A549 (cell line): Measurements from ENCODE around the gene ADAD2. TPM values are rescaled to one million over a fixed set of nuclear protein-coding genes. Genes with fewer than 3 reads are reported as not detected.
"Not testable (repeated sequence)": the region's sequence is repeated elsewhere in the genome, so short reads cannot be mapped to it uniquely, and the experiment has no call there.

Experiments
- ATAC-seq, 2 experiments: fragments of 200-7000 bp in 1 of 2; fragments of >200 bp in 1 of 2; cut with Nextera tagmentation in 1 of 2; cut with Tn5 transposase in 1 of 2; 3 replicates each; pipeline versions ENCODE4 v1.8.0 to v1.9.1; 2018 to 2020; ENCODE audit warnings: mild to moderate bottlenecking in 1 of 2, moderate library complexity in 1 of 2
- CTCF ChIA-PET: fragments of 300-600 bp; sonication (Branson Sonifier 250); formaldehyde crosslinking; extraction: SDS; loops from one replicate; lab custom pipeline; 2021; ENCODE audit warnings: antibody characterized with exemption, inconsistent platforms; lab: Yijun Ruan, JAX
- POLR2A ChIA-PET: fragments of 350-600 bp; formaldehyde crosslinking; extraction: SDS; loops from one replicate; lab custom pipeline; 2021; ENCODE audit warnings: antibody characterized with exemption, inconsistent platforms; lab: Yijun Ruan, JAX
- DNase-seq, 2 experiments: peaks; one replicate each; pipeline versions ENCODE4 v3.0.0 to v3.0.0-alpha.2; 2011 to 2016; ENCODE audit warnings: low read depth in 1 of 2, low spot score in 1 of 2
- FAIRE-seq: peaks from 2 replicates; lab custom pipeline; 2011; peaks lifted over from hg19 to GRCh38; lab: Jason Lieb, UNC
- H3K27ac ChIP-seq, 2 experiments: fragments of >200 bp; sonication (Bioruptor Twin); formaldehyde crosslinking; 3 replicates each; pipeline ENCODE4 v1.5.1; 2016 to 2017
- H3K4me1 ChIP-seq: fragments of >200 bp; sonication (Bioruptor Twin); formaldehyde crosslinking; 3 replicates; pipeline ENCODE4 v1.6.1; 2016
- H3K4me2 ChIP-seq: fragments of >200 bp; sonication (Bioruptor Twin); formaldehyde crosslinking; 3 replicates; pipeline ENCODE4 v1.6.1; 2016
- H3K4me3 ChIP-seq: fragments of >200 bp; sonication (Bioruptor Twin); formaldehyde crosslinking; 3 replicates; pipeline ENCODE4 v1.5.1; 2016
- H3K9me3 ChIP-seq: fragments of >200 bp; sonication (Bioruptor Twin); formaldehyde crosslinking; 3 replicates; pipeline ENCODE4 v1.6.1; 2016
- BCL3 ChIP-seq: fragments of >200 bp; sonication (Bioruptor Twin); formaldehyde crosslinking; IDR thresholded peaks from 3 replicates; pipeline ENCODE4 v1.6.1; 2016
- CBX8 ChIP-seq: fragments of 200-600 bp; sonication (generic); IDR thresholded peaks from 2 replicates; pipeline ENCODE4 v1.6.1; 2016
- CHD4 ChIP-seq: fragments of 200-600 bp; sonication (generic); IDR thresholded peaks from 2 replicates; pipeline ENCODE4 v1.6.1; 2016; ENCODE audit warnings: antibody characterized with exemption, mild to moderate bottlenecking, borderline replicate concordance
- E2F6 ChIP-seq: IDR thresholded peaks from 2 replicates; pipeline ENCODE4 v1.6.1; 2012; ENCODE audit warnings: low read depth, borderline replicate concordance
- EHF ChIP-seq: fragments of 250-450 bp; sonication (Bioruptor Pico); IDR thresholded peaks from 2 replicates; pipeline ENCODE4 v1.5.0; 2020; ENCODE audit warnings: mild to moderate bottlenecking
- FOSB ChIP-seq: fragments of 250-450 bp; sonication (Bioruptor Pico); IDR thresholded peaks from 2 replicates; pipeline ENCODE4 v1.5.0; 2020; ENCODE audit warnings: mild to moderate bottlenecking, moderate library complexity
- FOXS1 ChIP-seq: fragments of 250-450 bp; sonication (Bioruptor Pico); IDR thresholded peaks from 2 replicates; pipeline ENCODE4 v1.5.0; 2020; ENCODE audit warnings: mild to moderate bottlenecking, moderate library complexity
- GATA3 ChIP-seq: IDR thresholded peaks from 2 replicates; pipeline ENCODE4 v1.6.1; 2012; ENCODE audit warnings: borderline replicate concordance
- HDAC2 ChIP-seq: fragments of 200-600 bp; sonication (generic); IDR thresholded peaks from 2 replicates; pipeline ENCODE4 v1.6.1; 2016
- HOXA7 ChIP-seq: fragments of 250-450 bp; sonication (Bioruptor Pico); IDR thresholded peaks from 2 replicates; pipeline ENCODE4 v1.5.0; 2020; ENCODE audit warnings: mild to moderate bottlenecking, moderate library complexity
- MAFK ChIP-seq: fragments of 450-650 bp; IDR thresholded peaks from 2 replicates; pipeline ENCODE4 v1.6.1; 2014; ENCODE audit not compliant: partially characterized antibody
- MAX ChIP-seq: IDR thresholded peaks from 2 replicates; pipeline ENCODE4 v1.6.1; 2012
- MYC ChIP-seq: IDR thresholded peaks from 2 replicates; pipeline ENCODE4 v1.6.1; 2012; ENCODE audit warnings: mild to moderate bottlenecking, inconsistent platforms, low read length, improper control_type of control experiment, borderline replicate concordance
- NPAS2 ChIP-seq: fragments of 250-450 bp; sonication (Bioruptor Pico); IDR thresholded peaks from 2 replicates; pipeline ENCODE4 v1.8.0; 2022; ENCODE audit warnings: mild to moderate bottlenecking, moderate library complexity, borderline replicate concordance
- PBX3 ChIP-seq: IDR thresholded peaks from 2 replicates; pipeline ENCODE4 v1.6.1; 2012
- PHF8 ChIP-seq: fragments of 200-600 bp; sonication (generic); IDR thresholded peaks from 2 replicates; pipeline ENCODE4 v1.6.1; 2016; ENCODE audit warnings: low read depth, mild to moderate bottlenecking, antibody characterized with exemption, moderate library complexity, borderline replicate concordance
- POLR2A ChIP-seq: IDR thresholded peaks from 2 replicates; pipeline ENCODE4 v1.6.1; 2012; ENCODE audit warnings: mild to moderate bottlenecking, low read length
- POLR2AphosphoS2 ChIP-seq: conservative IDR thresholded peaks from 2 replicates; pipeline ENCODE4 v1.6.1; 2012; ENCODE audit warnings: low read length, improper control_type of control experiment, inconsistent platforms
- TFCP2L1 ChIP-seq: fragments of 250-450 bp; sonication (Bioruptor Pico); IDR thresholded peaks from 2 replicates; pipeline ENCODE4 v1.5.0; 2021; ENCODE audit warnings: mild to moderate bottlenecking
- ZC3H11A ChIP-seq: fragments of 450-650 bp; IDR thresholded peaks from 2 replicates; pipeline ENCODE4 v1.6.1; 2014; ENCODE audit warnings: antibody characterized with exemption, mild to moderate bottlenecking
- ZFP36 ChIP-seq: fragments of 450-650 bp; IDR thresholded peaks from 2 replicates; pipeline ENCODE4 v1.6.1; 2014; ENCODE audit warnings: borderline replicate concordance; ENCODE audit not compliant: partially characterized antibody
- ZSCAN20 ChIP-seq: fragments of 250-450 bp; sonication (Bioruptor Pico); IDR thresholded peaks from 2 replicates; pipeline ENCODE4 v1.8.0; 2022; ENCODE audit warnings: mild to moderate bottlenecking, moderate library complexity
- WGBS: methylation state at CpG from one replicate; pipeline ENCODE4 v1.1.6; 2017; ENCODE audit errors: missing lambda C conversion rate; 5-methylcytosine and 5-hydroxymethylcytosine counted together
- polyA plus RNA-seq, 4 experiments: library from polyadenylated mRNA; depleted of rRNA in 3 of 4; stranded (reverse); fragments of >200 nt; fragmentation: RNase III in 1 of 4; extraction: RNeasy Plus Mini Kit Qiagen cat#74134 plus additional on column Dnase treatment in 1 of 4; gene quantifications; 2 replicates in 3 of 4; 3 replicates in 1 of 4; pipeline ENCODE4 v1.2.3, GENCODE V29; 2011 to 2017

The ADAD2 gene
- polyA plus RNA-seq, 2 of the 4 experiments (the other 2 are of a cell fraction), result not detected

GRCh38 chr16:84198401-84198800 lies 7.4 kb downstream of the ADAD2 start (continued):
- TF ChIP-seq TFCP2L1 (CRISPR knock-in tag) (no peak), HDAC2 (no peak), MYC (no peak), BCL3 (no peak), POLR2AphosphoS2 (no peak), E2F6 (no peak), FOXS1 (no peak), GATA3 (no peak), PBX3 (no peak), MAFK (no peak)

GRCh38 chr16:84199097-84199496 lies 8.1 kb downstream of the ADAD2 start:
- no peak for ATAC-seq

GRCh38 chr16:84199861-84200260 lies 8.9 kb downstream of the ADAD2 start:
- Histone ChIP-seq H3K4me3 (no peak overlapping the region), H3K27ac (no peak overlapping the region), H3K4me2 (no peak overlapping the region), H3K4me1 (no peaks in the 10 kb centered on the region), H3K9me3 (no peaks in the 10 kb centered on the region)
- CTCF ChIA-PET, result interaction anchor here (1.1 to 3.6 kb wide), 3 partner anchors 8 to 36 kb away, joined by 3 to 17 read pairs (median 4); partner anchors contain the start of gene TAF1C
- WGBS, result 82% methylated on average over 10 of the region's 10 CpGs
- TF ChIP-seq FOSB (CRISPR knock-in tag) (no peak), GATA3 (no peak), MAX (no peak), ZC3H11A (no peak), PHF8 (no peak), CBX8 (no peak), NPAS2 (CRISPR knock-in tag) (no peak), CHD4 (no peak), ZFP36 (no peak), PBX3 (no peak), POLR2A (no peak), EHF (no peak)
- no peak for FAIRE-seq
- no peak for DNase-seq
- no peak for ATAC-seq
- POLR2A ChIA-PET, result no interaction called here

More at GRCh38 chr16:84199097-84199496, 8.1 kb downstream of the ADAD2 start:
- WGBS, result 74% methylated on average over 13 of the region's 13 CpGs
- TF ChIP-seq HOXA7 (CRISPR knock-in tag) (no peak), FOSB (CRISPR knock-in tag) (no peak), ZSCAN20 (CRISPR knock-in tag) (no peak), FOXS1 (no peak)
- no peak for DNase-seq
- Histone ChIP-seq H3K4me2 (no peak overlapping the region), H3K9me3 (no peaks in the 10 kb centered on the region), H3K27ac (no peak overlapping the region), H3K4me3 (no peak overlapping the region), H3K4me1 (no peaks in the 10 kb centered on the region)
- POLR2A ChIA-PET, result no interaction called here
- no peak for FAIRE-seq
- CTCF ChIA-PET, result interaction anchor here (1.1 to 3.6 kb wide), 4 partner anchors 9 to 285 kb away, joined by 3 to 17 read pairs (median 4); partner anchors contain the start of gene TAF1C

- H3K9me3 ChIP-seq, result not testable (repeated sequence)
These were observed 13.6 kb downstream of the ADAD2 start for GRCh38 chr16:84204551-84204950.

GRCh38 chr16:84205123-84205522 lies 14.2 kb downstream of the ADAD2 start:
- ATAC-seq, POLR2A ChIA-PET: not testable (repeated sequence)
- WGBS, result 69% methylated on average over 6 of the region's 6 CpGs

More at GRCh38 chr16:84204551-84204950, 13.6 kb downstream of the ADAD2 start:
- H3K4me1 ChIP-seq, ATAC-seq, DNase-seq, FAIRE-seq, H3K4me3 ChIP-seq, POLR2A ChIA-PET, H3K27ac ChIP-seq, H3K4me2 ChIP-seq: not testable (repeated sequence)
- CTCF ChIA-PET, result interaction anchor here (1.6 to 3.1 kb wide), 3 partner anchors 18 to 103 kb away, joined by 3 to 15 read pairs (median 3); partner anchors contain the start of gene TAF1C
- 76% methylated on average over 10 of the region's 26 CpGs for WGBS

More at GRCh38 chr16:84205123-84205522, 14.2 kb downstream of the ADAD2 start:
- H3K4me1 ChIP-seq, H3K4me2 ChIP-seq, H3K9me3 ChIP-seq, DNase-seq, H3K27ac ChIP-seq, H3K4me3 ChIP-seq, FAIRE-seq: not testable (repeated sequence)
- CTCF ChIA-PET, result interaction anchor here (1.6 kb wide), 2 partner anchors 72 to 103 kb away, joined by 3 read pairs; no protein-coding TSS in a partner anchor
